OCI-LY3 (cell line): Measurements from ENCODE around the gene PLPPR3.

Source experiments
- EZH2phosphoT487 ChIP-seq: fragments of 200-600 bp; shearing (Covaris generic); IDR thresholded peaks from 2 replicates; pipeline ENCODE4 v1.6.1; 2018; ENCODE audit warnings: antibody characterized with exemption, mixed run types, low read depth
- TF ChIP-seq, protein P1 (sequence below): fragments of 200-600, 300-600 bp; sonication (generic); IDR thresholded peaks from 2 replicates; pipeline ENCODE4 v1.5.1; 2014; ENCODE audit warnings: antibody characterized with exemption, low read length, low read depth

DNA sequence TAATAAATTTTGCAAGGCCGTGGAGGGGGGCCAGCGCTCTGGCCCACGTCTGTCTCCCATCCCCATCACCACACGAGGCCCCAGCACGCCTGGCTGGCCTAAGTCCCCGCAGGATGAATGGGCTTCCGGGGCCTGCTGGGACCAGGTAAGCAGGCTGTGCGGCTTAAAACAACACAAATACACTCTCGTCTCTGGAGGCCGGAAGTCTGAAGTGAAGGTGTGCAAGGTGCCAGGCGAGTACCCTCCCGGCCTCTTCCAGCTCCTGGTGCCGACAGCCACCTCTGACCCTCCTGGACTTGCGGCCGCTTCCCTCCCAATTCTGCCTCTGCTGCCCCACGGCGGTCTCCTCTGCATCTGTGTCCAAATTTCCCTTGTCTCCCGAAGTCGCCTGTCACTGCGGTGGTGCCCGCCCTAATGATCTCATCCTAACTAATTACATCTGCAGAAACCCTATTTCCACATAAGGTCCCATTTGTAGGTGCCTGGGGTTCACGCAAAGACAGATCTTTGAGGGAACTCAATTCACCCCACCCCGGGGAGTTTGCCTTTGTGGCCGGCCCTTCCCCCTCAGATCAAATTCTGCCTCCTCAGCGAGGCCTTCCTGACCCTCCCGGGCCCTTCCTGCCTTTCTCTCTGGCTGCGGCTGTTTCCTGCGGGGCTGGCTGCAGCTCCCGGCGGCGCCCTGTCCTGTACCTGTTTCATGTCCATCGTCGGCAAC, 32.6 kb downstream of the PLPPR3 start:
- TF ChIP-seq, protein P1, sequence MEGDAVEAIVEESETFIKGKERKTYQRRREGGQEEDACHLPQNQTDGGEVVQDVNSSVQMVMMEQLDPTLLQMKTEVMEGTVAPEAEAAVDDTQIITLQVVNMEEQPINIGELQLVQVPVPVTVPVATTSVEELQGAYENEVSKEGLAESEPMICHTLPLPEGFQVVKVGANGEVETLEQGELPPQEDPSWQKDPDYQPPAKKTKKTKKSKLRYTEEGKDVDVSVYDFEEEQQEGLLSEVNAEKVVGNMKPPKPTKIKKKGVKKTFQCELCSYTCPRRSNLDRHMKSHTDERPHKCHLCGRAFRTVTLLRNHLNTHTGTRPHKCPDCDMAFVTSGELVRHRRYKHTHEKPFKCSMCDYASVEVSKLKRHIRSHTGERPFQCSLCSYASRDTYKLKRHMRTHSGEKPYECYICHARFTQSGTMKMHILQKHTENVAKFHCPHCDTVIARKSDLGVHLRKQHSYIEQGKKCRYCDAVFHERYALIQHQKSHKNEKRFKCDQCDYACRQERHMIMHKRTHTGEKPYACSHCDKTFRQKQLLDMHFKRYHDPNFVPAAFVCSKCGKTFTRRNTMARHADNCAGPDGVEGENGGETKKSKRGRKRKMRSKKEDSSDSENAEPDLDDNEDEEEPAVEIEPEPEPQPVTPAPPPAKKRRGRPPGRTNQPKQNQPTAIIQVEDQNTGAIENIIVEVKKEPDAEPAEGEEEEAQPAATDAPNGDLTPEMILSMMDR, result no peak
- no peak for TF ChIP-seq EZH2phosphoT487
